Nephron (organoid): Measurements from ENCODE around the gene IER3IP1.

Source experiments
- H3K27ac Mint-ChIP-seq, 3 experiments: 2 replicates each; pipeline ENCODE4 v1.8.0; 2020; ENCODE audit warnings: mixed read lengths in 3 of 3, mild to moderate bottlenecking in 2 of 3, moderate library complexity in 1 of 3
- H3K27me3 Mint-ChIP-seq: 2 replicates; pipeline ENCODE4 v1.8.0; 2021; ENCODE audit warnings: low read depth, mild to moderate bottlenecking, moderate library complexity, mixed read lengths
- H3K36me3 Mint-ChIP-seq: 2 replicates; pipeline ENCODE4 v1.8.0; 2020; ENCODE audit warnings: low read depth, mixed read lengths
- H3K4me1 Mint-ChIP-seq: 2 replicates; pipeline ENCODE4 v1.8.0; 2020; ENCODE audit warnings: mixed read lengths
- H3K4me3 Mint-ChIP-seq, 3 experiments: 2 replicates each; pipeline ENCODE4 v1.8.0; 2020; ENCODE audit warnings: mild to moderate bottlenecking in 3 of 3, mixed read lengths in 3 of 3, moderate library complexity in 2 of 3
- H3K9me3 Mint-ChIP-seq: 2 replicates; pipeline ENCODE4 v1.8.0; 2020; ENCODE audit warnings: mixed read lengths
- TF ChIP-seq, protein P1 (sequence below), 3 experiments: fragments of 200-600 bp; sonication (generic); IDR thresholded peaks; one replicate each; pipeline ENCODE4 v1.5.0; 2021; ENCODE audit warnings: antibody characterized with exemption in 3 of 3; ENCODE audit not compliant: unreplicated experiment in 3 of 3

IER3IP1 gene

GRCh38 chr18:47150824-47151366 is 25.3 kb downstream of the IER3IP1 start:
- Mint-ChIP-seq H3K4me1 (peaks cover 29% of the 10 kb centered on the region), H3K36me3 (peaks cover 7% of the 10 kb centered on the region), H3K4me3 (peak overlapping the region; percentile 96 to 98 (median 96)), H3K9me3 (no peaks in the 10 kb centered on the region), H3K27ac (peak overlapping the region; percentile 99 to 100 (median 100)), H3K27me3 (no peaks in the 10 kb centered on the region)
- TF ChIP-seq, protein P1, sequence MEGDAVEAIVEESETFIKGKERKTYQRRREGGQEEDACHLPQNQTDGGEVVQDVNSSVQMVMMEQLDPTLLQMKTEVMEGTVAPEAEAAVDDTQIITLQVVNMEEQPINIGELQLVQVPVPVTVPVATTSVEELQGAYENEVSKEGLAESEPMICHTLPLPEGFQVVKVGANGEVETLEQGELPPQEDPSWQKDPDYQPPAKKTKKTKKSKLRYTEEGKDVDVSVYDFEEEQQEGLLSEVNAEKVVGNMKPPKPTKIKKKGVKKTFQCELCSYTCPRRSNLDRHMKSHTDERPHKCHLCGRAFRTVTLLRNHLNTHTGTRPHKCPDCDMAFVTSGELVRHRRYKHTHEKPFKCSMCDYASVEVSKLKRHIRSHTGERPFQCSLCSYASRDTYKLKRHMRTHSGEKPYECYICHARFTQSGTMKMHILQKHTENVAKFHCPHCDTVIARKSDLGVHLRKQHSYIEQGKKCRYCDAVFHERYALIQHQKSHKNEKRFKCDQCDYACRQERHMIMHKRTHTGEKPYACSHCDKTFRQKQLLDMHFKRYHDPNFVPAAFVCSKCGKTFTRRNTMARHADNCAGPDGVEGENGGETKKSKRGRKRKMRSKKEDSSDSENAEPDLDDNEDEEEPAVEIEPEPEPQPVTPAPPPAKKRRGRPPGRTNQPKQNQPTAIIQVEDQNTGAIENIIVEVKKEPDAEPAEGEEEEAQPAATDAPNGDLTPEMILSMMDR (IDR thresholded peaks at IDR 0.05; ENCODE audit: unreplicated experiment in 3 of 3) = no peak

DNA sequence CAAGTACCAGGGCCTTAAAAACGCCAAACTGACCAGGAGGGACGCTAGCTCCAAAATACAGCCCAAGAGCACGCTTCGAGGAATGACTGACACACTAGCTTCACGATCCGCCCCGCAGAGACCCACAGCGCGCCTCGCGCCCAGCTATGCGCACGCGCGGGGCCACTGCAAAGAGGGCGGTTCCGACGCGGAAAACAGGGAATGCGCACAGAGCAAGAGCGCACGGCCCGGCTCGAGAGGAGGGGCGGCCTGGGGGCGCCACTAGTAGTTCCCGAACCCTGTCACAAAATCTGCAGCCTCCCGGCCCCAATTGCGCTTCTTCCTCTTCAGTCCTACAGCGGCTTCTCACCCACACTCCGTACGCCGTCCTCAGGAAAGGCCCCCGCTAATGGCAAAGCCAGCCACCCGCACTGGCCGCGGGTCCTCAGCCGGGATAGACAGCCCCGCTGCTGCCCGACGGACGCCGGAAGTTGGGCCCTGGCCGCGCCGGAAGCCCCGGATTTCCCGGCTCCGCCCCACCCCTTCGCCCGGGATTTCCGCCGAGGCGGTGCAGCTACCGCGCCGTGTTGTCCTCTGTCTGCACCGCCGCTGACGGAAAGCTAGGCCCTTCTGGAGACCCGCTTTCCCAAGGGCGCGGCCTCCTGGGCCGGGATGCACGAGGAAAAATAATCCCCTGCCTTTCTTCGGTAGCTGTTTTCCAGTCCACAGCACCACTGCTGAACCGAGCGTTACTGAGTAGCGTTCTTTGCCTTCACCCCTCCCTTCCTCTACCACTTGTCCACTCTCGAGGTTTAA is 25.9 kb downstream of the IER3IP1 start, which contains the start of gene HDHD2:
TSS of gene HDHD2 (minus strand) at position 472 of the 795 bp plus-strand sequence. CDS start 14,061 bp downstream, outside the sequence.
- TF ChIP-seq, protein P1 (IDR thresholded peaks at IDR 0.05; ENCODE audit: unreplicated experiment in 3 of 3) = no peak
- H3K4me3 Mint-ChIP-seq = peak within 1 kb of the TSS; percentile 96 to 98 (median 96)
- peaks cover 10% of the 10 kb centered on the region for H3K36me3 Mint-ChIP-seq
- H3K27me3 Mint-ChIP-seq = no peaks in the 10 kb centered on the region
- H3K4me1 Mint-ChIP-seq = peaks cover 29% of the 10 kb centered on the region
- H3K27ac Mint-ChIP-seq = peak within 1 kb of the TSS; percentile 99 to 100 (median 100)
- H3K9me3 Mint-ChIP-seq = no peaks in the 10 kb centered on the region

DNA sequence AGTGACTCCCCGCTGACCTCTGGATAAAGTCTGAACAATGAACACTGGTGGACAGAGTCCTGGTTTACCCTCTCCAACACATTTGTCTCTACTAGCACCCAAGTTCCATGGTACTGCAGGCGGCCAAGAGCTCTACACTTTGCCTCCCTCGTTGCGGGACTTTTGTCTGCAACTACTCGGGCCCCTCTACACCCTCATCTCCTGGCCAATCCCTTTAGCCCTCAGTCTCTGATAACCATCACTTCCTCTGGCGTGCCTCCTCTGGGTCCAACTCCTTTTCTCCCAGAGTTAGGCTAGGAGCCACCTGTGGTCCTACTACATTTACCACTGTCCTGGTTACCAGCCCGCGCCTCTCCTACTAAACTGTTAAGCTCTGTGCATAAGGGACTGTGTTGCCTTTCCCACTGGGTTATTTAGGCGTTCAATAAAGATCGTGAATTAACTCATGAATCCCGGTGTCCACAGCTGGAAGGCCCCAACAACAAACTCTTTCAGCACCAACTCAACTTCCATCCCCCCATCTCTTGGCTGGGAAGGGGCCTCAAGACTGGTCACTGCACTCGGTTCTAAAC is 26.6 kb downstream of the IER3IP1 start:
- H3K27ac Mint-ChIP-seq = peak overlapping the region; percentile 99 to 100 (median 100)
- H3K4me3 Mint-ChIP-seq = peak overlapping the region; percentile 96 to 98 (median 96)
- TF ChIP-seq, protein P1 (IDR thresholded peaks at IDR 0.05; ENCODE audit: unreplicated experiment in 3 of 3) = no peak
- H3K27me3 Mint-ChIP-seq = no peaks in the 10 kb centered on the region
- H3K36me3 Mint-ChIP-seq = peaks cover 10% of the 10 kb centered on the region
- peaks cover 29% of the 10 kb centered on the region for H3K4me1 Mint-ChIP-seq
- H3K9me3 Mint-ChIP-seq = no peaks in the 10 kb centered on the region

- Mint-ChIP-seq H3K9me3 (no peaks in the 10 kb centered on the region), H3K4me3 (peak overlapping the region in 1 of 3 experiments; percentile 46), H3K36me3 (peaks cover 12% of the 10 kb centered on the region), H3K27ac (no peak overlapping the region), H3K4me1 (peaks cover 24% of the 10 kb centered on the region), H3K27me3 (no peaks in the 10 kb centered on the region)
- TF ChIP-seq, protein P1 (IDR thresholded peaks at IDR 0.05; ENCODE audit: unreplicated experiment in 3 of 3) = no peak
Observed at GRCh38 chr18:47146206-47146605, 30.0 kb downstream of the IER3IP1 start.

DNA sequence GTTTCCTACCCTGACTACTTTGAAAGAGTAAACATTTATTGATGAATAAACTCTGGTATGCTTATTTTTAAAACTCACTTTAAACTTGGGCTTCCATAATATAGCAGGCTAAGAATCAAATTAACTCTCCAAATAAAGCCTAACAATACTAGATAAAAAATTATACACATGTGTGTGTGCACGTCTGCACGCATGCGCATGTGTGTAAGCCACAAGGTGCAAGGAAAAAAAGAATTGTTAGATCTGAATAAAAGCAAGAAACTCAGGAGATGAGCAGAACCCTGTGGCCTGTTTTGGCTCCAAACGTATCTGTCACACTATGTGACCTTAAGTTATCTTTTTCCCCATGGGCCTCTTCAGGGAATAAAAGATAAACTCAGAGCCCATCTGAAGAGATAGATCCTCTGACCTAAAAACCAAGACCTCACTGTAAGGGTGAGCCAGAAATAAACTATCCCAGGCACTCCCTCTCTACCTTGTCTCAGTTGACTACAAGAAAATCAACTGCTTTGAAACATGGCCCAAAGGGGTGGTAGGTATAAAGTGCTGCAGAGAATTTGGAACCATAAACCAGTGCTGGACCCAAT is 32.2 kb downstream of the IER3IP1 start:
- no peaks in the 10 kb centered on the region for H3K9me3 Mint-ChIP-seq

More for the DNA sequence above, 32.2 kb downstream of the IER3IP1 start:
- H3K27ac Mint-ChIP-seq = no peak overlapping the region
- H3K36me3 Mint-ChIP-seq = peaks cover 17% of the 10 kb centered on the region
- H3K27me3 Mint-ChIP-seq = no peaks in the 10 kb centered on the region
- peaks cover 8% of the 10 kb centered on the region for H3K4me1 Mint-ChIP-seq
- H3K4me3 Mint-ChIP-seq = no peak overlapping the region
- TF ChIP-seq, protein P1 (IDR thresholded peaks at IDR 0.05; ENCODE audit: unreplicated experiment in 3 of 3) = no peak
